ENCODE results near the gene SLC12A3.

SLC12A3 gene

GRCh38 chr16:56945847-56946527, 81.0 kb downstream of the SLC12A3 start:
- DNase-seq = peak; percentile 16

- DNase-seq = peak; percentile 64
Measured at GRCh38 chr16:56946767-56947603, 82.0 kb downstream of the SLC12A3 start.

GRCh38 chr16:56947604-56947995, 82.6 kb downstream of the SLC12A3 start:
- peak; percentile 55 for DNase-seq

- peak; percentile 59 for DNase-seq
Measured at GRCh38 chr16:56948234-56948633, 83.2 kb downstream of the SLC12A3 start.

- peak; percentile 27 for DNase-seq
Measured at GRCh38 chr16:56950051-56950450, 85.0 kb downstream of the SLC12A3 start.

GRCh38 chr16:56950455-56950854, 85.4 kb downstream of the SLC12A3 start:
- DNase-seq = peak; percentile 51

GRCh38 chr16:56950881-56951771, 86.1 kb downstream of the SLC12A3 start:
- peak; percentile 83 for DNase-seq

GRCh38 chr16:56953006-56953405, 88.0 kb downstream of the SLC12A3 start:
- DNase-seq = no peak

- DNase-seq = no peak
Measured at GRCh38 chr16:56956076-56956475, 91.1 kb downstream of the SLC12A3 start.

- DNase-seq = no peak
Measured at GRCh38 chr16:56956756-56957155, 91.7 kb downstream of the SLC12A3 start.

GRCh38 chr16:56960681-56961281, 95.8 kb downstream of the SLC12A3 start:
- DNase-seq = no peak

- DNase-seq = no peak
Measured at GRCh38 chr16:56961386-56961785, 96.4 kb downstream of the SLC12A3 start.

- DNase-seq = no peak
Measured at GRCh38 chr16:56961851-56962281, 96.9 kb downstream of the SLC12A3 start, which contains the start of gene CETP. CETP (plus strand) TSS chr16:56961950; CDS start chr16:56961980, 30 bp downstream.

- peak; percentile 98 for DNase-seq
Measured at GRCh38 chr16:56964243-56965148, 99.5 kb downstream of the SLC12A3 start.

Data from activated effector memory CD4-positive, alpha-beta T cell treated with anti-CD3 and anti-CD28 coated beads, Interleukin-2, amount 50 U/mL, for 16 hours (primary cell).